ENCODE results near the gene NR6A1.

DNA sequence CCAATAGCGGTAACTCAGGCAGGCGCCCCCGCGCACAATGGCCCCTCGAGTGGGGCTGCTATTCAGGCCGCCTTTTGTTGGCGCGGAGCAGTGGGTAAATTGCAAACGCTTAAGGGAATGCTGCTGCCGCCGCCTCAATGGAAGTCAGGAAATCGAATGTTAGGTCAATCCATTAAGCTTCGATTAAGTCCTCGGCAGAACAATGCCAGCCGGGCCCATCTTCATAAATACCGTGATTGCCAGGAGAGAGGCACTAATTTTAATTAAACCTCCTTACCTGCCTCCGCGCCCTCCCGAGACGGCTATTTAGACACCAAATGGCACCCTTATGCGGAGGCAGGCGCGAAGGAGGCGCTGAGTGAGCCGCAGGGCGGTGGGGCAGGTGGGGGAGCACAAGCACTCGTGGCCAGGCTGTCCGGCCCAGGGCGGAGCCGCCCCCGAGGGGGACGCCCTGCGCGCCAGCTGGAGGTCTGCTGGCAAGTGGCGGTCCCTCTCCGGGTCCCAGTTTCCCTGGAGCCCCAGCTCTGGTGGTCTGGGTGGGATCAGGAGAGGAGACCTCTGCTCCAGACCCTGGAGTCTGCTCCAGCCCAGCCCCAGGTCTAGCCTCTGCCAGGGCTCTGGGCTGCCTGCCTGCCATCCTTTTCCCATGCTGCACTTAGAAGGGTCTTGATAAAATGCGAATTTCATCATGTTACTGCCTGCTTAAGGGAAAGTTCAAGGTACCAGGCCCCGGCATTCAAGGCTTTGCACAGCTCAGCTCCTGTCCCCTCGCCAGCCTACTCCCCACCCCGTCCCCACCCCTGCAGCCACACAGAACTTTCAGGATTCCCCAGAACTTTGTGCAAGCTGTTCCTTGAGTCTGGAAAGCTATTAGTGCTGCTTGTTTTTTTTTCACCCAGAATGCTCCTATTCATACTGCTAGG lies 283.6 kb downstream of the NR6A1 start:
- TF ChIP-seq, protein P1, sequence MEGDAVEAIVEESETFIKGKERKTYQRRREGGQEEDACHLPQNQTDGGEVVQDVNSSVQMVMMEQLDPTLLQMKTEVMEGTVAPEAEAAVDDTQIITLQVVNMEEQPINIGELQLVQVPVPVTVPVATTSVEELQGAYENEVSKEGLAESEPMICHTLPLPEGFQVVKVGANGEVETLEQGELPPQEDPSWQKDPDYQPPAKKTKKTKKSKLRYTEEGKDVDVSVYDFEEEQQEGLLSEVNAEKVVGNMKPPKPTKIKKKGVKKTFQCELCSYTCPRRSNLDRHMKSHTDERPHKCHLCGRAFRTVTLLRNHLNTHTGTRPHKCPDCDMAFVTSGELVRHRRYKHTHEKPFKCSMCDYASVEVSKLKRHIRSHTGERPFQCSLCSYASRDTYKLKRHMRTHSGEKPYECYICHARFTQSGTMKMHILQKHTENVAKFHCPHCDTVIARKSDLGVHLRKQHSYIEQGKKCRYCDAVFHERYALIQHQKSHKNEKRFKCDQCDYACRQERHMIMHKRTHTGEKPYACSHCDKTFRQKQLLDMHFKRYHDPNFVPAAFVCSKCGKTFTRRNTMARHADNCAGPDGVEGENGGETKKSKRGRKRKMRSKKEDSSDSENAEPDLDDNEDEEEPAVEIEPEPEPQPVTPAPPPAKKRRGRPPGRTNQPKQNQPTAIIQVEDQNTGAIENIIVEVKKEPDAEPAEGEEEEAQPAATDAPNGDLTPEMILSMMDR (tag by site-specific recombination; IDR thresholded peaks at IDR 0.05) = no peak
- TF ChIP-seq, protein P2, sequence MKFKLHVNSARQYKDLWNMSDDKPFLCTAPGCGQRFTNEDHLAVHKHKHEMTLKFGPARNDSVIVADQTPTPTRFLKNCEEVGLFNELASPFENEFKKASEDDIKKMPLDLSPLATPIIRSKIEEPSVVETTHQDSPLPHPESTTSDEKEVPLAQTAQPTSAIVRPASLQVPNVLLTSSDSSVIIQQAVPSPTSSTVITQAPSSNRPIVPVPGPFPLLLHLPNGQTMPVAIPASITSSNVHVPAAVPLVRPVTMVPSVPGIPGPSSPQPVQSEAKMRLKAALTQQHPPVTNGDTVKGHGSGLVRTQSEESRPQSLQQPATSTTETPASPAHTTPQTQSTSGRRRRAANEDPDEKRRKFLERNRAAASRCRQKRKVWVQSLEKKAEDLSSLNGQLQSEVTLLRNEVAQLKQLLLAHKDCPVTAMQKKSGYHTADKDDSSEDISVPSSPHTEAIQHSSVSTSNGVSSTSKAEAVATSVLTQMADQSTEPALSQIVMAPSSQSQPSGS (tag by site-specific recombination; IDR thresholded peaks at IDR 0.05; ENCODE audit: low read depth) = no peak
- TF ChIP-seq ZNF792 (tag by site-specific recombination; IDR thresholded peaks at IDR 0.05) (no peak), ZNF777 (tag by site-specific recombination; IDR thresholded peaks at IDR 0.05; ENCODE audit: borderline replicate concordance) (no peak), ZNF785 (tag by site-specific recombination; IDR thresholded peaks at IDR 0.05) (no peak), ZNF16 (tag by site-specific recombination; IDR thresholded peaks at IDR 0.05; ENCODE audit: low read depth) (no peak), ZNF341 (tag by site-specific recombination; IDR thresholded peaks at IDR 0.05; ENCODE audit: low read depth) (no peak), MEIS1 (CRISPR knock-in tag; IDR thresholded peaks at IDR 0.05; ENCODE audit: borderline replicate concordance) (no peak)
- TF ChIP-seq, protein P3, sequence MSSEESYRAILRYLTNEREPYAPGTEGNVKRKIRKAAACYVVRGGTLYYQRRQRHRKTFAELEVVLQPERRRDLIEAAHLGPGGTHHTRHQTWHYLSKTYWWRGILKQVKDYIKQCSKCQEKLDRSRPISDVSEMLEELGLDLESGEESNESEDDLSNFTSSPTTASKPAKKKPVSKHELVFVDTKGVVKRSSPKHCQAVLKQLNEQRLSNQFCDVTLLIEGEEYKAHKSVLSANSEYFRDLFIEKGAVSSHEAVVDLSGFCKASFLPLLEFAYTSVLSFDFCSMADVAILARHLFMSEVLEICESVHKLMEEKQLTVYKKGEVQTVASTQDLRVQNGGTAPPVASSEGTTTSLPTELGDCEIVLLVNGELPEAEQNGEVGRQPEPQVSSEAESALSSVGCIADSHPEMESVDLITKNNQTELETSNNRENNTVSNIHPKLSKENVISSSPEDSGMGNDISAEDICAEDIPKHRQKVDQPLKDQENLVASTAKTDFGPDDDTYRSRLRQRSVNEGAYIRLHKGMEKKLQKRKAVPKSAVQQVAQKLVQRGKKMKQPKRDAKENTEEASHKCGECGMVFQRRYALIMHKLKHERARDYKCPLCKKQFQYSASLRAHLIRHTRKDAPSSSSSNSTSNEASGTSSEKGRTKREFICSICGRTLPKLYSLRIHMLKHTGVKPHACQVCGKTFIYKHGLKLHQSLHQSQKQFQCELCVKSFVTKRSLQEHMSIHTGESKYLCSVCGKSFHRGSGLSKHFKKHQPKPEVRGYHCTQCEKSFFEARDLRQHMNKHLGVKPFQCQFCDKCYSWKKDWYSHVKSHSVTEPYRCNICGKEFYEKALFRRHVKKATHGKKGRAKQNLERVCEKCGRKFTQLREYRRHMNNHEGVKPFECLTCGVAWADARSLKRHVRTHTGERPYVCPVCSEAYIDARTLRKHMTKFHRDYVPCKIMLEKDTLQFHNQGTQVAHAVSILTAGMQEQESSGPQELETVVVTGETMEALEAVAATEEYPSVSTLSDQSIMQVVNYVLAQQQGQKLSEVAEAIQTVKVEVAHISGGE (tag by site-specific recombination; conservative IDR thresholded peaks at IDR 0.05; ENCODE audit: low read depth) = no peak

Data from HEK293 (cell line).